ENCODE results near the gene XPO6. TPM values are rescaled to one million over a fixed set of nuclear protein-coding genes. Genes with fewer than 3 reads are reported as not detected.

XPO6 gene
- total RNA-seq, 4 donors from 2014 or later = 72.9 to 251 (median 86.4) TPM

DNA sequence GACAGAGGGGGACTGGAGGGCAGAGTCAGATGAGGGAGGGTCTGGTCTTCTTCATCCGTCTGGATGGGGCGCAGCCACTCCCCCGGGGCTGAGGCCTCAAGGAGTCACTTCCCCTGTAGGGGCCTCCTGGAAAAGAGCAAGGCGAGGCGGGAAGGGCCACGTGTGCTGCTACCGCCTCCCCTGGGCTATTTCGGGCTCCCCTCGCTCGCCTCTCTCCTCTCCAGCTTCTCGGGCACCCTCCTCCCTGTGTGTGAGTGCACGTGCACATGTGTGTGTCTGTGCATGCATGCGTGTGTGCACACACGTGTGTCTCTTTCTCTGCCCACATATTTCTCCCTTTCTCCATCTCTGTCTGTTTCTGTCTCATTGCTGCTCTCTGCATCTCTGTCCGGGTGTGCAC lies 158.3 kb downstream of the XPO6 start:
- TF ChIP-seq, protein P1, sequence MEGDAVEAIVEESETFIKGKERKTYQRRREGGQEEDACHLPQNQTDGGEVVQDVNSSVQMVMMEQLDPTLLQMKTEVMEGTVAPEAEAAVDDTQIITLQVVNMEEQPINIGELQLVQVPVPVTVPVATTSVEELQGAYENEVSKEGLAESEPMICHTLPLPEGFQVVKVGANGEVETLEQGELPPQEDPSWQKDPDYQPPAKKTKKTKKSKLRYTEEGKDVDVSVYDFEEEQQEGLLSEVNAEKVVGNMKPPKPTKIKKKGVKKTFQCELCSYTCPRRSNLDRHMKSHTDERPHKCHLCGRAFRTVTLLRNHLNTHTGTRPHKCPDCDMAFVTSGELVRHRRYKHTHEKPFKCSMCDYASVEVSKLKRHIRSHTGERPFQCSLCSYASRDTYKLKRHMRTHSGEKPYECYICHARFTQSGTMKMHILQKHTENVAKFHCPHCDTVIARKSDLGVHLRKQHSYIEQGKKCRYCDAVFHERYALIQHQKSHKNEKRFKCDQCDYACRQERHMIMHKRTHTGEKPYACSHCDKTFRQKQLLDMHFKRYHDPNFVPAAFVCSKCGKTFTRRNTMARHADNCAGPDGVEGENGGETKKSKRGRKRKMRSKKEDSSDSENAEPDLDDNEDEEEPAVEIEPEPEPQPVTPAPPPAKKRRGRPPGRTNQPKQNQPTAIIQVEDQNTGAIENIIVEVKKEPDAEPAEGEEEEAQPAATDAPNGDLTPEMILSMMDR (IDR thresholded peaks at IDR 0.05) = no peak
- no peak for TF ChIP-seq POLR2A (IDR thresholded peaks at IDR 0.05)
- H3K27ac ChIP-seq = no peak overlapping the region
- no peaks in the 10 kb centered on the region for H3K9me3 ChIP-seq
- no peak overlapping the region for H3K4me3 ChIP-seq
- no peak for DNase-seq
- no peaks in the 10 kb centered on the region for H3K36me3 ChIP-seq
- no peaks in the 10 kb centered on the region for H3K27me3 ChIP-seq
- intact Hi-C loops (cut with DNase I; ENCODE audit: low total_unique reads) = no loop called here
- H3K4me1 ChIP-seq = no peaks in the 10 kb centered on the region

DNA sequence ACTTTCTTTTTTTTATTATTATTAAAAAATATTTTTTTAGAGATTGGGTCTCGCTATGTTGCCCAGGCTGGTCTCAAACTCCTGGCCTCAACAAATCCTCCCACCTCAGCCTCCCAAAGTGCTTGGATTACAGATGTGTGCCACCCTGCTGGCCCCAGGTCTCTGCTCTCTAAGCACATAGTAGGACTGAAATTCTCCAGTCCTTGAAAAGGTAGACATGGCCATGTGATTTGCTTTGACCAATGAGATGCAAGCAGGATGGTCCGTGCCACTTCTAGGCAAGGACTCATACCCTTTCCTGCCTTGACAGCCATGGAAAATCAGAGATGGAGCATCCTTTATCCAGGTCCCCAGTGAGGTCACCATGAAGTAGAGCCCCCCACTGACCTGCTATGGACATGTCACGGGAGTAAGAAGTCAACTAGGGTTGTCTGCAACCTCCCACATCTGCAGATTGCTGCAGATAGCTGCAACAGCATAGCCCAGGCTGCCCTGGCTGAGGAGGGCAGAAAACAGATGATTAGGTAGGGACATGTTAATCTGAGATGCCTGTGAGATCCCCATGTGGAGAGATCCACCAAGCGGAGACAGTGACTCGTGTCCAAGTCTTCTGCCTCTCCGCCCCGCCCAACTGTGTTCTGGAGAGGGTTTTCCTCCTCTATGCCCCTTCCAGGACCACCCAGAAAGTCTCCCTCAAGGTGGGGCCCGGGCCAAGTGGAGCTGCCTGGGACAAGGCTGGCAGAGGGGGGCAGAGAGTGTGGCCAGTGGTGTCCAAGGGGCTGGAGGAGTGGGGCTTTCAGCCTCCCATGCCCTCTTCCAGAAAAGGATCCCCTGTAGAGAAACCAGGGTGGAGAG lies 159.3 kb downstream of the XPO6 start:
- H3K36me3 ChIP-seq = no peaks in the 10 kb centered on the region
- TF ChIP-seq, protein P1 (IDR thresholded peaks at IDR 0.05) = no peak
- TF ChIP-seq POLR2A (IDR thresholded peaks at IDR 0.05) = no peak
- H3K9me3 ChIP-seq = peaks cover 0 to 5% of the 10 kb centered on the region in 2 donors
- intact Hi-C loops (cut with DNase I; ENCODE audit: low total_unique reads) = no loop called here
- no peak for DNase-seq
- H3K27me3 ChIP-seq = no peaks in the 10 kb centered on the region
- H3K27ac ChIP-seq = no peak overlapping the region
- H3K4me3 ChIP-seq = no peak overlapping the region
- H3K4me1 ChIP-seq = no peaks in the 10 kb centered on the region

DNA sequence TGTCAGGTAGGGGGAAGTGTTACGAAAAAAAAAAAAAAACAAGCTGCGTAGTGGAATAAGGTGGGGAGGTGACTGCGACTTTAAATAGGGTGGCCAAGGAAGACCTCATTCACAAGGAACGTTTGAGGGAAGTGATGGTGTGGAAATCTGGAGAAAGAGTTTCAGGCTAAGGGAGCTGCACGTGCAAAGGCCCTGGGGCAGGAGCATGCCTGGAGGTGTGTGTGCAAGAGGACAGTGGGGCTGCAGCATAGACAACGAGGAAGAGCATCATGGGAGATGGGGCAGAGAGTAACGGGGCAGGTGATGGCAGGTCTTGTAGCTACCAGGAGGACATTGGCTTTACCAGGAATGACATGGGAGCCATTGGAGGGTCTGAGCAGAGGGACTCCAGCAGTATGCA lies 160.3 kb downstream of the XPO6 start:
- intact Hi-C loops (cut with DNase I; ENCODE audit: low total_unique reads) = no loop called here
- H3K9me3 ChIP-seq = peaks cover 0 to 5% of the 10 kb centered on the region in 2 donors
- TF ChIP-seq POLR2A (IDR thresholded peaks at IDR 0.05) = no peak
- TF ChIP-seq, protein P1 (IDR thresholded peaks at IDR 0.05) = no peak
- H3K27ac ChIP-seq = no peak overlapping the region
- no peak for DNase-seq
- no peaks in the 10 kb centered on the region for H3K27me3 ChIP-seq
- H3K4me3 ChIP-seq = no peak overlapping the region
- no peaks in the 10 kb centered on the region for H3K4me1 ChIP-seq
- H3K36me3 ChIP-seq = no peaks in the 10 kb centered on the region

Small RNAs within 50 kb of the gene (small RNA-seq; reads per million reads assigned to genes)
- gene RF00402 (not detected), gene RNY1P10 (not detected)

Other genes with a start within 250 kb of the XPO6 start
- under 1 TPM in 2 of 4 donors, not detected in 2; 0.24 to 0.35 TPM for gene GSG1L, start 148.3 kb downstream of the XPO6 start, total RNA-seq
- 1 to 10 TPM in 1 of 4 donors, under 1 TPM in 2, not detected in 1; 0.26 to 1.2 (median 0.64) TPM for gene SBK1, start 80.6 kb upstream of the XPO6 start, total RNA-seq
- gene NPIPB6, start 151.5 kb upstream of the XPO6 start, total RNA-seq = 1 to 10 TPM in 2 of 4 donors, not detected in 2; 2.0 to 5.9 TPM
- 100 to 1,000 TPM in 1 of 4 donors, 10 to 100 TPM in 3; 42.6 to 151 (median 80.8) TPM for gene EIF3CL, start 191.9 kb upstream of the XPO6 start, total RNA-seq